ENCODE results near the gene CHRNA7. TPM values are rescaled to one million over a fixed set of nuclear protein-coding genes. Genes with fewer than 3 reads are reported as not detected.
"Not testable (repeated sequence)": the region's sequence is repeated elsewhere in the genome, so short reads cannot be mapped to it uniquely, and the experiment has no call there.

Gene CHRNA7
- total and polyA plus RNA-seq, 8 donors = 0.76 to 9.2 (median 4.0) TPM

DNA sequence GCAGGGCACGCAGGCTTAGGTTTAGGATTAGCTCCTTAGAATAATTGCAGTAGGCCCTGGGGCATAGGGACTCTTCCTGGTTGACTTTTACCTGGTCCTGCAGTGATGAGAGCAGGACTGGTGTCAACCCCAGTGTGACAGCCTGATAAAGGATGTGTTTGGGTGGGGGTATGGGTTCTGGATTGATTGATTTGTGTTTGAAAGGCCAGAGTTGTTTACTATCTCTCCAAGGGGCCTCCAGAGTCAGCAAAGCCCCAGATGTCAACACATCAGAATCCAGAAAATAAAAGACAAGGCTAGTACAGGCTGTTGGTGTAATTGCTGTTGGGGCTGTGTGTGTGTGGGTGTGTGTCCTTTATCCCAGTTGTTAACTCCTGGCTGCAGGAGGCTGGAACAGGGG is 122.3 kb downstream of the CHRNA7 start:
- FAIRE-seq (no peak), ATAC-seq (no peak), DNase-seq (no peak)
- H3K36me3 ChIP-seq = no peaks in the 10 kb centered on the region
- H3K27me3 ChIP-seq = no peaks in the 10 kb centered on the region
- H3K27ac ChIP-seq = no peak overlapping the region
- no peaks in the 10 kb centered on the region for H3K4me1 ChIP-seq
- WGBS, 2 donors = 80 to 90% methylated on average over 1 of the region's 1 CpG
- H3K9me3 ChIP-seq = no peaks in the 10 kb centered on the region
- no peak overlapping the region for H3K4me3 ChIP-seq
- TF ChIP-seq, protein P1, sequence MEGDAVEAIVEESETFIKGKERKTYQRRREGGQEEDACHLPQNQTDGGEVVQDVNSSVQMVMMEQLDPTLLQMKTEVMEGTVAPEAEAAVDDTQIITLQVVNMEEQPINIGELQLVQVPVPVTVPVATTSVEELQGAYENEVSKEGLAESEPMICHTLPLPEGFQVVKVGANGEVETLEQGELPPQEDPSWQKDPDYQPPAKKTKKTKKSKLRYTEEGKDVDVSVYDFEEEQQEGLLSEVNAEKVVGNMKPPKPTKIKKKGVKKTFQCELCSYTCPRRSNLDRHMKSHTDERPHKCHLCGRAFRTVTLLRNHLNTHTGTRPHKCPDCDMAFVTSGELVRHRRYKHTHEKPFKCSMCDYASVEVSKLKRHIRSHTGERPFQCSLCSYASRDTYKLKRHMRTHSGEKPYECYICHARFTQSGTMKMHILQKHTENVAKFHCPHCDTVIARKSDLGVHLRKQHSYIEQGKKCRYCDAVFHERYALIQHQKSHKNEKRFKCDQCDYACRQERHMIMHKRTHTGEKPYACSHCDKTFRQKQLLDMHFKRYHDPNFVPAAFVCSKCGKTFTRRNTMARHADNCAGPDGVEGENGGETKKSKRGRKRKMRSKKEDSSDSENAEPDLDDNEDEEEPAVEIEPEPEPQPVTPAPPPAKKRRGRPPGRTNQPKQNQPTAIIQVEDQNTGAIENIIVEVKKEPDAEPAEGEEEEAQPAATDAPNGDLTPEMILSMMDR (IDR thresholded peaks at IDR 0.05) = no peak
- intact Hi-C loops (cut with DNase I) = no loop called here

DNA sequence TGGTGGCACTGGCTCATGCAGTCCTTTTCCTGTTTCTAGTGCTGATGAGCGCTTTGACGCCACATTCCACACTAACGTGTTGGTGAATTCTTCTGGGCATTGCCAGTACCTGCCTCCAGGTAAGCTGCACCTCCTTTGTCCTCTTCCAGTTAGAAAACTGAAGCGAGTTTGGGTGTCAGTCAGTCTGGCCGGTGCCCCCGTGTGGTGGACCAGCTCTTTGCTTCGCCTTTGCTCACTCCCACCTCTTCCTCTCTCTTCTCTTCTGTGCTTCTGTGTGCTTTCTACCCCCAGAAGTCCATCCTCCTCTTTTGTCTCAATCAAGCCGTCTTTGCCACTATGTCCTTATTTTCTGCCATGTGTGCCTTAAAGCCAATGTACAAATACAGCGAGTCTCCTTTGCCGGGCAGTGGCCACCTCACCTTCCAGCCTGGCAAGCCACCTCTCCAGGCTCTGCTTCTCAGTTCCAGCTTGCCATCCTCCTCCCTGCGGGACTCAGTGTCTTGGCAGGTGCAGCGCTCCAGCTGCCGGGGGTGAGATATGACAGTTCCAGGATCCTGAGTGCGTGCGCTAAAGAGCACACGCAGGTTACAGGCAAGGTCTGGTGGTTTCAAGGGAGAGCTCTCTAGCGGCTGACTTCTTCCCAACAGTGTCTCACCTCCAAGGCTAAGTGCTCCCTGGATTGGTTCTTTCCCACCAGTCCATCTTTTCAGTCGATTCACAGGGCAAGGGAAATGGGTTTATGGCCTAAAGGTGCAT is 123.7 kb downstream of the CHRNA7 start:
- H3K9me3 ChIP-seq; H3K4me1 ChIP-seq; H3K4me3 ChIP-seq; H3K27me3 ChIP-seq; H3K27ac ChIP-seq; DNase-seq; FAIRE-seq; H3K36me3 ChIP-seq; intact Hi-C loops (cut with DNase I): not testable (repeated sequence)
- WGBS, 2 donors = no CpG with 5 or more reads among the region's 18 CpGs
- peak in 3 of 4 donors; percentile 58 to 79 (median 77) for ATAC-seq

DNA sequence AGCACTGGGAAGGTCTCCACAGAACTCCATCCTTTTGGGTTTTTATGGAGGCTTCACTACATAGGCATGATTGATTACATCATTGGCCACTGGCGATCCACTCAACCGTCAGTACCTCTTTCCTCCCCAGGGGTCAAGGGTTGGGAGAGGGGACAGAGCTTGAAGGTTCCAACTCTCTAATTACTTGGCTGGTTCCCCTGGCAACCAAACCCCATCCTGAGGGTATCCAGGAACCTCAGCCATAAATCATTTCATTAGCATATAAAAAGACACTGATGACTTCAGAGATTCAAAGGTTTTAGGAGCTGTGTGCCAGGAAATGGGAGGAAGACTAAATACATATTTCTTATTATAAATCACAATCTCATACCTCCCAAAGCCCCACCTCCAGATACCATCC is 131.8 kb downstream of the CHRNA7 start:
- intact Hi-C loops (cut with DNase I); H3K4me3 ChIP-seq; H3K27me3 ChIP-seq; DNase-seq; H3K9me3 ChIP-seq; H3K27ac ChIP-seq; H3K36me3 ChIP-seq; H3K4me1 ChIP-seq; FAIRE-seq; ATAC-seq: not testable (repeated sequence)
- 80% methylated on average over 1 of the region's 2 CpGs; no CpG with 5 or more reads in 1 of the 2 donors for WGBS, 2 donors

DNA sequence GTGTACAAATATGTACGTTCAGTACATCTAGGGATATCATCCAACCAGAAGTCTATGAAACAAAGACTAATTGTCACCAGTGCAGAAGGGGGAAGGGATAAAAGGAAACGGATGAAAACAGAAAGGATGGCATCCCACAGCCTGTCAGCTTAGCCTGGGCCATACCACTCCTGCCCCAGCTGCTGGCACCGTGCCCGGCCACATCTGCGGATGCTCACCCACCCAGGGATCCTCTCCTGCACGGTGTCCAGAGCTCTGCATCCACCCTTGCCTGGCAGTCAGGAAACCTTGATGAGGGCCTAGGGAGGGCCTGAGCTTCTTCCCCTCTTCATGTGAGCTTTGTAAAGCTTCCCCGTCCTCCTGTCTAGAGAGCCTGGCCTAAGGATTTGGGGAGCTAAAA is 133.8 kb downstream of the CHRNA7 start:
- WGBS, 2 donors = 86% methylated on average over 1 of the region's 7 CpGs; no CpG with 5 or more reads in 1 of the 2 donors
- H3K36me3 ChIP-seq; DNase-seq; H3K9me3 ChIP-seq; ATAC-seq; FAIRE-seq; H3K27me3 ChIP-seq; H3K4me1 ChIP-seq; H3K27ac ChIP-seq; intact Hi-C loops (cut with DNase I); H3K4me3 ChIP-seq: not testable (repeated sequence)

DNA sequence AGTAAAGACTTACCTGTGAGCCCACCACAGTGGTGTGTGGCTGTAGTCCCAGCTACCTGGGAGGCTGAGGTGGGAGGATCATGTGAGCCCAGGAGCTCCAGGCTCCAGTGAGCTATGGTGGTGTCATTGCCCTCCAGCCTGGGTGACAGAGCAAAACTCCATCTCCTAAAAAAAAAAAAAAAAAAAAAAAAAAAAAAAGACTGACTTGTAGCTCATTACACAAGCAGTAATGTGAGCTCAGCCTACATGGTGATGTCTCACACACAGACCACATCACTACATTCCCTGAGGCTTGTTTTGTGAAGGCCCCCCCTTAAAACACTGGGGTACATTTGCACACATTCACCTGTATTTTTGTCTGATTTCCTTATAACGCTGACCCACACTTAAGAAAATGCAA is 134.4 kb downstream of the CHRNA7 start:
- H3K27ac ChIP-seq; H3K27me3 ChIP-seq; DNase-seq; H3K4me3 ChIP-seq; H3K36me3 ChIP-seq; H3K4me1 ChIP-seq; H3K9me3 ChIP-seq; FAIRE-seq; intact Hi-C loops (cut with DNase I); ATAC-seq: not testable (repeated sequence)
- WGBS, 2 donors = no CpG with 5 or more reads among the region's 1 CpG

DNA sequence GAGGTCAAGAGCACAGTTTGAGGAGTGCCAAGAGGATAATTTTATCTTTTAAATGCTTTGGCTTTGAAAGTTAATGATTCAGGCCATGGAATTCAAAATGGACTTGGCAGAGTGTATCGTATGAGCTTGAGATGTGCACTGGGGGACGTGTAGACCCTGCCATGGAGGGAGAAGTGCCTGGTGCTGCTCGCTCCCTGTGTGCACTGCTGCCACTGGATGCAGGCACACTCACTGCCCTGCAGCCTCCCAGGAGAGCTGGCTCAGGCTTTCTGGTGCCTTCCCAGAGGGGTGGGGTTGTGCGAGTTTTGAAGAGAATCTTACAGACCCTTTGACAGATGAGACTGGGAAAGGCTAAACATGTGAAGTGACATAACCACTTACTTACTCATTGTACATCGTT is 135.5 kb downstream of the CHRNA7 start:
- H3K4me1 ChIP-seq; DNase-seq; H3K27me3 ChIP-seq; H3K4me3 ChIP-seq; H3K36me3 ChIP-seq; ATAC-seq; H3K27ac ChIP-seq; H3K9me3 ChIP-seq; intact Hi-C loops (cut with DNase I); FAIRE-seq: not testable (repeated sequence)
- 83 to 94% methylated on average over 1 of the region's 5 CpGs for WGBS, 2 donors

DNA sequence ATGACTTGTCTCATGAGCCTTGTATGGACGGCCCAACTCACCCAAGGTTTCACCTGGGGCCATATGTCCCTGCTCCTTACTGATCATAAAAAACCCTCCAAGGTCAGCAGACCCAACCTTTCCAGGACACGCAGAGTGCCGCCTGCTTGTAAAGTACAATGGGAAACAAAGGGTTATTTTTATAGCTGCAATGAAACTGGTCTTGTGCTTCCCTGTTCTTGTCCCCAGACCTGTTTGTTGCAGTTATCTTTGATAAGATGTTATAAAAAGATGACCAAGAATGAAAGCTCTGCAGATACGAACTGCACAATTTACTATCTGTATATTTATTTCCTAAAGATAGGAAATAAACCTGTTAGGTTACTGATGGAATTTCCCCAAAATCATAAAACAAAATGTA is 136.0 kb downstream of the CHRNA7 start:
- DNase-seq; FAIRE-seq; H3K4me1 ChIP-seq; H3K27me3 ChIP-seq; H3K4me3 ChIP-seq; intact Hi-C loops (cut with DNase I); ATAC-seq; H3K9me3 ChIP-seq; H3K27ac ChIP-seq; H3K36me3 ChIP-seq: not testable (repeated sequence)
- 90 to 91% methylated on average over 4 of the region's 4 CpGs for WGBS, 2 donors

DNA sequence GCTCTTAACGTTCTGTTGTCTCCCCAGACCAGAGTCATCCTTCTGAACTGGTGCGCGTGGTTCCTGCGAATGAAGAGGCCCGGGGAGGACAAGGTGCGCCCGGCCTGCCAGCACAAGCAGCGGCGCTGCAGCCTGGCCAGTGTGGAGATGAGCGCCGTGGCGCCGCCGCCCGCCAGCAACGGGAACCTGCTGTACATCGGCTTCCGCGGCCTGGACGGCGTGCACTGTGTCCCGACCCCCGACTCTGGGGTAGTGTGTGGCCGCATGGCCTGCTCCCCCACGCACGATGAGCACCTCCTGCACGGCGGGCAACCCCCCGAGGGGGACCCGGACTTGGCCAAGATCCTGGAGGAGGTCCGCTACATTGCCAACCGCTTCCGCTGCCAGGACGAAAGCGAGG is 137.6 kb downstream of the CHRNA7 start:
- H3K27ac ChIP-seq; H3K4me3 ChIP-seq; DNase-seq; H3K36me3 ChIP-seq; intact Hi-C loops (cut with DNase I); H3K9me3 ChIP-seq; FAIRE-seq; ATAC-seq; H3K4me1 ChIP-seq; H3K27me3 ChIP-seq: not testable (repeated sequence)
- 97 to 98% methylated on average over 14 to 19 of the region's 35 CpGs for WGBS, 2 donors

DNA sequence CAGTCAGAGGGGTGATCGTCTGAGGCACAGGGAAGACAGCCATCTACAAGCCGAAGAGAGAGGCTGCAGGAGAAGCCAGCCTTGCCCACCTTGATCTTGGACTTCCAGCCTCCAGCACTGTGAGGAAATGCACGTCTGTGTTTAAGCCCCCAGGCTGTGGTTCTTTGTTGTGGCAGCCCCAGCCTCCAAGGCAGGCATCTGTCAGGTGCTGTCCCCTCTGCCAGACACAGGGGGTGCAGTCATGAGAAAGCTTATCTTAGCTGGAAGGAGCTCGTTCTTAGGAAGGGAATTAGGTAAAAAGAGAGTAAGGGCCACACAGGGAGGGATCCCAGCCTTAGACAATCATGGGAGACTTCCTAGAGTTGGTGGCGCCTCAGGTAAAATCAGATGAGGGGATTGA is 150.3 kb downstream of the CHRNA7 start:
- H3K9me3 ChIP-seq; intact Hi-C loops (cut with DNase I); H3K4me1 ChIP-seq; H3K4me3 ChIP-seq; H3K27ac ChIP-seq; H3K36me3 ChIP-seq; DNase-seq; ATAC-seq; FAIRE-seq; H3K27me3 ChIP-seq: not testable (repeated sequence)
- WGBS, 2 donors = no CpG with 5 or more reads among the region's 5 CpGs

DNA sequence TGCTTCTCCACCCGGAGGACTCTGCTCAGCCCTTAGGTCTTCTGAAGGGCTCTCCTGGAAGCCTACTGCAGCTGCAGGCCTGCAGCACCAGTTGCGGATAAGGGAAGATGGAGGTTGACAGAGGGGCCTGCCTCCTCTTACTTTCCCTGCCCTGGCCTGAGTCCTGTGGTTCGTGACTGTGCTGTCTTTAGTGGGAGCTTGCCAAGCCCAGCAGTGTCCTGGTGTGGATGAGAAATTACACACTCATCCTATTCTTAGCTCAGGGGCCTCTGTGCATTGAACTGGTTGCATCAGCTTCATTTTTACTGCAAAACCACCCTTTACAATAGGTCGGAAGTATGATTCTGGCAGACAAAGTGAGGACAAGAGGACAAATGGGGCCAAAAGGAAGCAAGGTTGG is 163.5 kb downstream of the CHRNA7 start:
- H3K27ac ChIP-seq; H3K4me3 ChIP-seq; H3K27me3 ChIP-seq; FAIRE-seq; H3K36me3 ChIP-seq; ATAC-seq; H3K4me1 ChIP-seq; H3K9me3 ChIP-seq; DNase-seq; intact Hi-C loops (cut with DNase I): not testable (repeated sequence)
- no CpG with 5 or more reads among the region's 4 CpGs for WGBS, 2 donors

DNA sequence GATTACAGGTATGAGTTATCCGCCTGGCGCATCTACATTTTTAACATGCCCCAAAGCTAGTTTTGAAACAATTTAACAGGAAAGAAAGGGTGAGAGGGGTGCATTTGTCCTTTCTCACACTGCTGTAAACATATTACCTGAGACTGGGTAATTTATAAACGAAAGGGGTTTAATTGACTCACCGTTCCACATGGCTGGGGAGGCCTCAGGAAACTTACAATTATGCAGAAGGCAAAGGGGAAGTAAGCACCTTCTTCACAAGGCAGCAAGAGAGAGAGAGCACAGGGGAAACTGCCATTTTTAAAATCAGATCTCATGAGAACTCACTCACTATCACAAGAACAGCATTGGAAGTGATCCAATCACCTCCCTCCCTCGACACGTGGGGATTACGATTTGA is 165.9 kb downstream of the CHRNA7 start:
- H3K36me3 ChIP-seq; FAIRE-seq; ATAC-seq; DNase-seq; H3K27me3 ChIP-seq; H3K4me3 ChIP-seq; H3K9me3 ChIP-seq; H3K27ac ChIP-seq; intact Hi-C loops (cut with DNase I); H3K4me1 ChIP-seq: not testable (repeated sequence)
- WGBS, 2 donors = 77 to 83% methylated on average over 3 of the region's 7 CpGs

DNA sequence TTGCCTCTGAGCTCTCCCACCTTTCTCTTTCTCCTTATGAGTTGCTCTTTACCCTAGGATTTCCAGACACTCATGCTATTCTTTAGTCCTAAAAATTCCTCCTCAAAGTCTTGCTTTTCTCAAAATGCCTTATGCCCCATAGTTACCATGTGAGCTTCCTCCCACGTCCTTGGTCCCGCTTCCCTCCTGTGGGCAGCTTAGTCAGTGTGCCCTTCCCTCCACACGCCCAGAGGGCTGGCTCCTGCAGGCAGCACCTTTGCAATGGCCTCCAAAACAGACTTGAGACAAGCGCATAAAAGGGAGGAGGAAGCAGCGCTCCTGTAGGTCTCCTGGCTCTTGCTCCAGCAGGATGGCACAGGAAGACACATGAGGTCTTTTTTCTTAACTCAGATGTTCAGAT is 168.6 kb downstream of the CHRNA7 start:
- ATAC-seq; H3K36me3 ChIP-seq; H3K27ac ChIP-seq; H3K27me3 ChIP-seq; FAIRE-seq; H3K4me3 ChIP-seq; H3K9me3 ChIP-seq; intact Hi-C loops (cut with DNase I); H3K4me1 ChIP-seq: not testable (repeated sequence)
- WGBS, 2 donors = 67 to 84% methylated on average over 2 to 3 of the region's 5 CpGs
- peak in 2 of 6 donors; percentile 9 to 44 for DNase-seq
